ENCODE results near the gene TENM4. TPM values are rescaled to one million over a fixed set of nuclear protein-coding genes. Genes with fewer than 3 reads are reported as not detected.
A peak's percentile ranks its signal among the peaks of the same experiment; 100 is the strongest.

TENM4 gene
- total RNA-seq, 4 donors from 2014 or later: 1.1 to 2.7 (median 2.0) TPM

- H3K36me3 ChIP-seq: no peaks in the 10 kb centered on the region
- TF ChIP-seq POLR2A (IDR thresholded peaks at IDR 0.05): no peak
- TF ChIP-seq CTCF (IDR thresholded peaks at IDR 0.05): no peak
- peak overlapping the region; percentile 39 to 57 (median 46) for H3K4me3 ChIP-seq
These were observed 1.4 kb downstream of the TENM4 start for GRCh38 chr11:79439410-79439885.

GRCh38 chr11:79438631-79439409 lies 2.0 kb downstream of the TENM4 start:
- H3K4me1 ChIP-seq: peaks cover 0 to 43% (median 10%) of the 10 kb centered on the region in 4 donors

More at GRCh38 chr11:79439410-79439885, 1.4 kb downstream of the TENM4 start:
- Histone ChIP-seq H3K4me1 (peaks cover 0 to 43% (median 10%) of the 10 kb centered on the region in 4 donors), H3K9me3 (peaks cover 0 to 5% (median 0%) of the 10 kb centered on the region in 4 donors), H3K27ac (peak overlapping the region in 1 of 4 donors; percentile 67), H3K27me3 (peaks cover 0 to 25% of the 10 kb centered on the region in 2 donors)
- no peak for DNase-seq

GRCh38 chr11:79437981-79438630 lies 2.7 kb downstream of the TENM4 start:
- peak overlapping the region in 3 of 4 donors; percentile 27 to 67 (median 56) for H3K27ac ChIP-seq
- H3K27me3 ChIP-seq: peaks cover 0 to 25% of the 10 kb centered on the region in 2 donors

More at GRCh38 chr11:79438631-79439409, 2.0 kb downstream of the TENM4 start:
- Histone ChIP-seq H3K27ac (peak overlapping the region in 3 of 4 donors; percentile 27 to 67 (median 56)), H3K9me3 (peaks cover 0 to 5% (median 0%) of the 10 kb centered on the region in 4 donors), H3K4me3 (peak overlapping the region; percentile 7 to 57 (median 34)), H3K27me3 (peaks cover 0 to 25% of the 10 kb centered on the region in 2 donors), H3K36me3 (no peaks in the 10 kb centered on the region)
- peak in 2 of 3 donors; percentile 17 to 52 for DNase-seq
- TF ChIP-seq POLR2A (IDR thresholded peaks at IDR 0.05): no peak
- no peak for TF ChIP-seq CTCF (IDR thresholded peaks at IDR 0.05)

GRCh38 chr11:79437278-79437980 lies 3.4 kb downstream of the TENM4 start:
- peak in 2 of 3 donors; percentile 55 to 60 for DNase-seq
- peak overlapping the region; percentile 7 to 57 (median 34) for H3K4me3 ChIP-seq
- TF ChIP-seq CTCF (IDR thresholded peaks at IDR 0.05) (no peak), POLR2A (IDR thresholded peaks at IDR 0.05) (no peak)
- H3K9me3 ChIP-seq: peaks cover 0 to 5% (median 0%) of the 10 kb centered on the region in 4 donors
- peaks cover 0 to 43% (median 10%) of the 10 kb centered on the region in 4 donors for H3K4me1 ChIP-seq
- no peaks in the 10 kb centered on the region for H3K36me3 ChIP-seq
- peaks cover 0 to 25% of the 10 kb centered on the region in 2 donors for H3K27me3 ChIP-seq
- peak overlapping the region in 2 of 4 donors; percentile 4 to 62 for H3K27ac ChIP-seq

More at GRCh38 chr11:79437981-79438630, 2.7 kb downstream of the TENM4 start:
- no peak for DNase-seq
- H3K4me3 ChIP-seq: peak overlapping the region; percentile 7 to 57 (median 34)
- TF ChIP-seq POLR2A (IDR thresholded peaks at IDR 0.05) (no peak), CTCF (IDR thresholded peaks at IDR 0.05) (no peak)
- peaks cover 0 to 43% (median 10%) of the 10 kb centered on the region in 4 donors for H3K4me1 ChIP-seq
- peaks cover 0 to 5% (median 0%) of the 10 kb centered on the region in 4 donors for H3K9me3 ChIP-seq
- no peaks in the 10 kb centered on the region for H3K36me3 ChIP-seq

GRCh38 chr11:79436919-79437277 lies 3.9 kb downstream of the TENM4 start:
- H3K27ac ChIP-seq: no peak overlapping the region
- peak overlapping the region; percentile 7 to 57 (median 34) for H3K4me3 ChIP-seq
- H3K36me3 ChIP-seq: no peaks in the 10 kb centered on the region
- peaks cover 0 to 5% (median 0%) of the 10 kb centered on the region in 4 donors for H3K9me3 ChIP-seq
- H3K4me1 ChIP-seq: peaks cover 0 to 43% (median 10%) of the 10 kb centered on the region in 4 donors
- DNase-seq: no peak
- peaks cover 0 to 25% of the 10 kb centered on the region in 2 donors for H3K27me3 ChIP-seq
- TF ChIP-seq POLR2A (IDR thresholded peaks at IDR 0.05): no peak
- no peak for TF ChIP-seq CTCF (IDR thresholded peaks at IDR 0.05)

Data from Peyer's patch (tissue), 4 donors.